ENCODE measurements around the gene ABLIM1.

- TF ChIP-seq CTCF (conservative IDR thresholded peaks at IDR 0.05 in 1 of 2, IDR thresholded peaks at IDR 0.05 in 1 of 2; ENCODE audit: extremely low read depth in 1 of 2, insufficient read depth in 1 of 2, low read depth in 1 of 2, low read length in 2 of 2): no peak
- no peak for TF ChIP-seq EZH2 (IDR thresholded peaks at IDR 0.05; ENCODE audit: borderline replicate concordance, low read length)
These were observed 20.3 kb upstream of the ABLIM1 start for GRCh38 chr10:114678336-114678735.
